Left cardiac atrium (tissue), 4 donors: ENCODE data around the gene IRF2BP2. TPM values are rescaled to one million over a fixed set of nuclear protein-coding genes. Genes with fewer than 3 reads are reported as not detected.
"Not testable (repeated sequence)": the region's sequence is repeated elsewhere in the genome, so short reads cannot be mapped to it uniquely, and the experiment has no call there.

ENCODE experiments used
- ATAC-seq, 2 donors: fragments of 200-7000 bp; cut with Tn5 transposase; one replicate each; pipeline ENCODE4 v1.9.1; 2020; ENCODE audit warnings: mild to moderate bottlenecking in 2 of 2, moderate library complexity in 2 of 2
- DNase-seq: peaks from one replicate; pipeline ENCODE4 v3.0.0-alpha.2; 2020
- intact Hi-C, 2 donors: fragments of 100-400 bp; cut with DNase I; formaldehyde crosslinking; loops; one replicate each; pipeline versions ENCODE4 v1.14.1 to v1.15.1; 2022 to 2023
- total RNA-seq, 2 donors: library from RNA; stranded (reverse); fragmentation: NEBNext Ultra II Directional; extraction: Animal tissue kit (Norgen Biotek cat#: 25700); gene quantifications; one replicate each; pipeline ENCODE4 v1.2.1, GENCODE V29; 2021
- donor health status: DM: no; HTN: yes; CAD: no.
- donor health status: DM: no; HTN: yes; CAD: no; lungs with severe emphysema.
- donor health status: DM: yes; HTN: yes; CAD: no.
- donor health status: Dilated cardiomyopathy.

The IRF2BP2 gene
- total RNA-seq, 2 donors from 2014 or later = 98.0 to 100 TPM

- no peak for DNase-seq
- intact Hi-C loops = no loop called here
- ATAC-seq = no peak
Observed at GRCh38 chr1:234638832-234639799, 29.1 kb upstream of the IRF2BP2 start.

- intact Hi-C loops, DNase-seq, ATAC-seq: not testable (repeated sequence)
Observed at GRCh38 chr1:234634922-234635321, 24.9 kb upstream of the IRF2BP2 start.

GRCh38 chr1:234634387-234634786, 24.4 kb upstream of the IRF2BP2 start:
- DNase-seq (no peak), ATAC-seq (no peak)
- intact Hi-C loops = no loop called here

- intact Hi-C loops = no loop called here
- DNase-seq = no peak
- ATAC-seq = no peak
Observed at GRCh38 chr1:234633246-234634003, 23.4 kb upstream of the IRF2BP2 start.

- DNase-seq (no peak), ATAC-seq (no peak)
- intact Hi-C loops = no loop called here
Observed at GRCh38 chr1:234632225-234632624, 22.2 kb upstream of the IRF2BP2 start.

GRCh38 chr1:234631721-234632125, 21.7 kb upstream of the IRF2BP2 start:
- intact Hi-C loops = no loop called here
- peak; percentile 30 to 73 for ATAC-seq
- no peak for DNase-seq

- intact Hi-C loops = no loop called here
- ATAC-seq (no peak), DNase-seq (no peak)
Observed at GRCh38 chr1:234629026-234629425, 19.0 kb upstream of the IRF2BP2 start.

- intact Hi-C loops = no loop called here
- DNase-seq = no peak
- no peak for ATAC-seq
Observed at GRCh38 chr1:234628089-234628488, 18.1 kb upstream of the IRF2BP2 start.

GRCh38 chr1:234627009-234627950, 17.3 kb upstream of the IRF2BP2 start:
- DNase-seq = no peak
- intact Hi-C loops = no loop called here
- ATAC-seq = no peak

- intact Hi-C loops = no loop called here
- no peak for DNase-seq
- no peak for ATAC-seq
Observed at GRCh38 chr1:234626391-234626790, 16.4 kb upstream of the IRF2BP2 start.

GRCh38 chr1:234624724-234625117, 14.7 kb upstream of the IRF2BP2 start:
- no peak for ATAC-seq
- intact Hi-C loops = no loop called here

GRCh38 chr1:234621657-234622335, 11.8 kb upstream of the IRF2BP2 start:
- DNase-seq = no peak
- intact Hi-C loops = no loop called here
- peak in 1 of 2 donors; percentile 48 for ATAC-seq

More at GRCh38 chr1:234624724-234625117, 14.7 kb upstream of the IRF2BP2 start:
- no peak for DNase-seq

GRCh38 chr1:234621127-234621468, 11.1 kb upstream of the IRF2BP2 start:
- intact Hi-C loops = no loop called here
- no peak for ATAC-seq
- no peak for DNase-seq

GRCh38 chr1:234620272-234621126, 10.5 kb upstream of the IRF2BP2 start:
- ATAC-seq (no peak), DNase-seq (no peak)
- intact Hi-C loops = no loop called here

- DNase-seq = no peak
- ATAC-seq = no peak
- intact Hi-C loops = loop anchor here in 1 of 2 donors (10.0 kb wide), 1 partner anchor 295 kb away; no protein-coding TSS in a partner anchor
Observed at GRCh38 chr1:234619794-234620247, 9.8 kb upstream of the IRF2BP2 start.

- intact Hi-C loops = loop anchor here in 1 of 2 donors (10.0 kb wide), 1 partner anchor 296 kb away; no protein-coding TSS in a partner anchor
- ATAC-seq (no peak), DNase-seq (no peak)
Observed at GRCh38 chr1:234619071-234619480, 9.1 kb upstream of the IRF2BP2 start.

- no peak for DNase-seq
- intact Hi-C loops = loop anchor here in 1 of 2 donors (10.0 kb wide), 1 partner anchor 296 kb away; no protein-coding TSS in a partner anchor
- ATAC-seq = no peak
Observed at GRCh38 chr1:234618737-234619049, 8.7 kb upstream of the IRF2BP2 start.
